ENCODE data around the gene ATG12.

ATG12 gene

DNA sequence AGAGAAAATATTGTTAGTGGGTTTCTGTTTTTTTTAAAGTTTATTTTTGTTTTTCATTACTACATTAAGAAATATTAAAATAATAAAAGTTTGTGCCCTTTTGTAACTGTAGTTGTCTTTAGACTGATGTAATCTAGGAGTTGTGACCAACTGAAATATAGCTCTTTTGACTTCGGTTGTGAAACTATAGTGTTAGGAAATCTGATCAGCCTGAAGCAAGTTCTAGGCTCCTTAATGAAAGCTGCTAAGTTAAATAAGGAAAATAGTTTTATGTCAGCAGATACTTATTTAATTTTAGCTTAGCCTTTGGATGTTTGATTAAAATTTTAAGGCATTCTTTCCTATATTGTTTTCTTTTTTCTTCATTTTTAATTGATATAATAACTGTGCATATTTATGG, 14.6 kb upstream of the ATG12 start:
- ATAC-seq (ENCODE audit: low read depth) (no peak), DNase-seq (ENCODE audit: low spot score in 2 of 2) (no peak)
- Mint-ChIP-seq H3K36me3 (peaks cover 18% of the 10 kb centered on the region), H3K27ac (no peak overlapping the region), H3K4me3 (no peak overlapping the region), H3K9me3 (peaks cover 9% of the 10 kb centered on the region), H3K4me1 (peaks cover 32% of the 10 kb centered on the region), H3K27me3 (no peaks in the 10 kb centered on the region)

- Mint-ChIP-seq H3K36me3 (peaks cover 18% of the 10 kb centered on the region), H3K9me3 (peaks cover 9% of the 10 kb centered on the region), H3K4me1 (peaks cover 30% of the 10 kb centered on the region), H3K27me3 (no peaks in the 10 kb centered on the region), H3K27ac (no peak overlapping the region), H3K4me3 (no peak overlapping the region)
- DNase-seq (ENCODE audit: low spot score in 2 of 2) (no peak), ATAC-seq (ENCODE audit: low read depth) (no peak)
Observed at GRCh38 chr5:115854139-115854538, 12.8 kb upstream of the ATG12 start.

DNA sequence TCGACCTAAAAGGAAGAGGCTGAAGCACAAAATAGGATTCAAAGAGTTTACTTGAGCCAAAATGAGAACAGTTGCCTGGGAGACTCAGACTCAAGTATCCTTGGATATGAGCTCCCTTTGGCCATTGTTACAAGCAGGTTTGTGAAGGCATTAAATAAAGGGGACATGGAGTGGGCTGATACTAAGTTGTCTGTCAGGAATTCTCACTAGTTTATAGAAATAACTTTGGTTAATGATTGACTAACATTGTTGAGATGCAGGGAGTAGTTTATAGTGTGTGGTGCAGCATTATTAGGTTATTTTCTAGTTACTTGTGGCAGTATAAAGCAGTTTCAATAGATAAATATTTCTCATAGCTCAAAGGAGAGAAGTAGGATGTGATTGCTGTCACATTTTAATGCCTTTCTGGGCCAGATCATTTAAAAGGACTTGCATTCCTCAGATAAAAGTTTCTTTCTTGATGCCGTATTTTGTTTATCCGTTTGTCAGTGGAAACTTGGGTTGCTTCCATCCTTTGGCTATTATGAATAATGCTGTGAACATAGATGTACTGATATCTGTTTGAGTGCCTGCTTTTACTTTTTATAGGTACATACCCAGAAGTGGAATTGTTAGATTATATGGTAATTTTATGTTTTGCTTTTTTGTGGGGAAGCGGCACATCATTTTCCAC, 9.5 kb upstream of the ATG12 start:
- peaks cover 9% of the 10 kb centered on the region for H3K9me3 Mint-ChIP-seq

DNA sequence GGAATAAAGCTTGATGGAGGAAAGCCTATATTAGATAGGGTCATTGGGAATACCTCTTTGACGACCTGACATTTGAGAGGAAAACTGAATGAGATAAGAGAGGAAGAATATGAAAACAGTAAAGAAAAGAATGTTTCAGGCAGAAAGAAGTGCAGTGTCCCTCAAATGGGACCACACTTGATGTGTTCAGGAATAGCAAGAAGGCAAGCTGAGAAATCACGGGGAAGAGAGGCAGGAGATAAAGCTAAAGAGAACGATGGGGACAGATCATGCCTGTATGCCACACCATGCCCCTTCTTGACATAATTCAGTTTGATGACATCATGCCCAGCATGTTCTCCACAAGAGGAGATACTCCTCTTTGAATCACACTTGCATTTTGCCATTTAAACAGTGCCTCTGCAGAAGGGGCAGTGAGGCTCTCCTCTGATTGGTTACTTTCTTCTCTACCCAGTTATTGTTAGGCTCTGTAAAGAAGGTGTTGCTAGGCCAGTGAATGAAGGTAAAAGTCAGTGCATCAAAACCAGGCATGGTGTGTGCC, 8.0 kb upstream of the ATG12 start:
- ATAC-seq (ENCODE audit: low read depth) = no peak
- H3K4me1 Mint-ChIP-seq = peaks cover 24% of the 10 kb centered on the region

More for the DNA sequence above, 9.5 kb upstream of the ATG12 start:
- no peaks in the 10 kb centered on the region for H3K27me3 Mint-ChIP-seq
- H3K4me1 Mint-ChIP-seq = peaks cover 19% of the 10 kb centered on the region
- H3K27ac Mint-ChIP-seq = no peak overlapping the region
- H3K36me3 Mint-ChIP-seq = peaks cover 15% of the 10 kb centered on the region
- H3K4me3 Mint-ChIP-seq = no peak overlapping the region
- DNase-seq (ENCODE audit: low spot score in 2 of 2) (no peak), ATAC-seq (ENCODE audit: low read depth) (no peak)

GRCh38 chr5:115847290-115847689, 5.9 kb upstream of the ATG12 start:
- H3K4me3 Mint-ChIP-seq = no peak overlapping the region
- H3K9me3 Mint-ChIP-seq = no peaks in the 10 kb centered on the region
- no peak for DNase-seq (ENCODE audit: low spot score in 2 of 2)
- H3K36me3 Mint-ChIP-seq = no peaks in the 10 kb centered on the region
- no peak for ATAC-seq (ENCODE audit: low read depth)
- H3K4me1 Mint-ChIP-seq = peaks cover 35% of the 10 kb centered on the region
- no peaks in the 10 kb centered on the region for H3K27me3 Mint-ChIP-seq
- H3K27ac Mint-ChIP-seq = no peak overlapping the region

More for the DNA sequence above, 8.0 kb upstream of the ATG12 start:
- no peak overlapping the region for H3K4me3 Mint-ChIP-seq
- no peak for DNase-seq (ENCODE audit: low spot score in 2 of 2)
- H3K36me3 Mint-ChIP-seq = peaks cover 12% of the 10 kb centered on the region
- H3K9me3 Mint-ChIP-seq = peaks cover 9% of the 10 kb centered on the region
- no peaks in the 10 kb centered on the region for H3K27me3 Mint-ChIP-seq
- H3K27ac Mint-ChIP-seq = no peak overlapping the region

GRCh38 chr5:115844321-115844817, 3.0 kb upstream of the ATG12 start:
- Mint-ChIP-seq H3K27ac (peak overlapping the region; percentile 58), H3K9me3 (no peaks in the 10 kb centered on the region), H3K4me3 (no peak overlapping the region), H3K27me3 (no peaks in the 10 kb centered on the region), H3K36me3 (peaks cover 2% of the 10 kb centered on the region), H3K4me1 (peaks cover 30% of the 10 kb centered on the region)
- DNase-seq (ENCODE audit: low spot score in 2 of 2) (no peak), ATAC-seq (ENCODE audit: low read depth) (no peak)

- DNase-seq (ENCODE audit: low spot score in 2 of 2) (no peak), ATAC-seq (ENCODE audit: low read depth) (no peak)
- H3K36me3 Mint-ChIP-seq = peaks cover 2% of the 10 kb centered on the region
- H3K27me3 Mint-ChIP-seq = no peaks in the 10 kb centered on the region
- H3K4me1 Mint-ChIP-seq = peaks cover 28% of the 10 kb centered on the region
- no peaks in the 10 kb centered on the region for H3K9me3 Mint-ChIP-seq
- no peak overlapping the region for H3K27ac Mint-ChIP-seq
- H3K4me3 Mint-ChIP-seq = no peak overlapping the region
Observed at GRCh38 chr5:115843444-115844130, 2.2 kb upstream of the ATG12 start.

DNA sequence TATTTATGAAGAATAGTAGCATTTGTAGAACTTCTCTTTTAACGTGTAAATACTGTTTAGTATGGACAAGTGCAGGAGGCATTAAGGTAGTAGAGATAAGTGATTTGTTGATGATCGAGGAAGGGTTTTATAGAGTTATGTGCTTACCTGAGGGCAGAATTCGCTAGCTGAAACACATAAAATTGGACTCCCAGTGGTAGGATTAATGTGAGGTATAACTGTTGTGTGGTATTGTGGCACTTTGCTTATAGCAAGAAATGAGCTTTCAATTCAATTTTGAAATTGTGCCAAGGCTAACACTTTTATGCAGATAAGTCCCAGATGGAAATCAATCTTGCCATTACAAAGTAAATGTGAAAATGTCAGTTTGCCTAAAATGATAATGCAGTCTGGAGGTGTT, 1.6 kb upstream of the ATG12 start:
- H3K27ac Mint-ChIP-seq = peak overlapping the region; percentile 99
- peaks cover 2% of the 10 kb centered on the region for H3K36me3 Mint-ChIP-seq
- peak overlapping the region; percentile 95 for H3K4me3 Mint-ChIP-seq
- peaks cover 27% of the 10 kb centered on the region for H3K4me1 Mint-ChIP-seq
- H3K27me3 Mint-ChIP-seq = no peaks in the 10 kb centered on the region
- H3K9me3 Mint-ChIP-seq = no peaks in the 10 kb centered on the region
- ATAC-seq (ENCODE audit: low read depth) (no peak), DNase-seq (ENCODE audit: low spot score in 2 of 2) (no peak)

DNA sequence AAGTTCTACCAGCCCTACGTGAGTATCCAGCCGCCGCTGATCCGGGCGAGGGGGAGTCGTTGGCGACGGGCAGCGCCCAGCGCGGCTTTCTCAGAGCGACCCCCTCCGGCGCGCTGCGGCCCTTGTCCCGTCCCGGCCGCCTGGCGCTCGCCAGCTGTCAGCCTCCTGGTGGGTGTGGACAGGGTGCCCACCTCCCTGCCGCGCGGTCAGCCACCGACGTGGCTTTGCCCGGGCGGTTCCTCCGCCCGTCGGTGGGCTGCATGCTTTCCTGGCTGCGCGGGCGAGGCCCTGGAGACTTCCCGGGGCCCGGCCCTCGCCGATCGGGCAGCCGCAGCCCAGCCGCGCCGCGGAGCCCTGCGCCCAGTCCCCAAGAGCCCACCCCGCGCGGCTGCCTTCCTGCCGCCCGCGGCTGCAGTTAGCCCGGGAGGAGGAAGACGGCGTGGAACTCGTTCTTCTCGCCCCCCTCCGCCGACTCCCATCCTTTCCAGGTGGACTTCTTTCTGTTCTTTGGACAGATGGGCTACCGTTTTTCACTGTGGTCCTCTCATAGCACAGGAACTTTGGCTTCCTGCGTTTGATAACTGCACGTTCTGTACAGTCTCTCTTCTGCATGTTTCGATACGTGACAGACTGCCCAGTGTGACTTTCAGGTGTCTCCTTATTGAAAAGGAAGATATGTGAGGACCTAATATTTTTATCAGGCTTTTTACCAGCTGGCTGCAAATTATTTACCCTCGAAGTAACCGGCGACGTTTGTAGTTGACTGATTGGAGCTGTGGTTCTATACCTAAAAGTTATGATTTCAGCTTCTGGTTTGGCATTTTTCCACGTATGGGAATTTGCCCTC, 947 bp upstream of the ATG12 start:
- H3K27ac Mint-ChIP-seq = peak overlapping the region; percentile 99
- peak overlapping the region; percentile 95 for H3K4me3 Mint-ChIP-seq
- H3K36me3 Mint-ChIP-seq = peaks cover 2% of the 10 kb centered on the region
- H3K4me1 Mint-ChIP-seq = peaks cover 27% of the 10 kb centered on the region
- DNase-seq (ENCODE audit: low spot score in 2 of 2) (no peak), ATAC-seq (ENCODE audit: low read depth) (peak; percentile 1)
- no peaks in the 10 kb centered on the region for H3K9me3 Mint-ChIP-seq
- no peaks in the 10 kb centered on the region for H3K27me3 Mint-ChIP-seq

- ATAC-seq (ENCODE audit: low read depth) (no peak), DNase-seq (ENCODE audit: low spot score in 2 of 2) (no peak)
- peak overlapping the region; percentile 99 for H3K27ac Mint-ChIP-seq
- peaks cover 27% of the 10 kb centered on the region for H3K4me1 Mint-ChIP-seq
- no peaks in the 10 kb centered on the region for H3K9me3 Mint-ChIP-seq
- peak overlapping the region; percentile 95 for H3K4me3 Mint-ChIP-seq
- H3K27me3 Mint-ChIP-seq = no peaks in the 10 kb centered on the region
- H3K36me3 Mint-ChIP-seq = peaks cover 7% of the 10 kb centered on the region
Observed at GRCh38 chr5:115840873-115841272, 492 bp downstream of the ATG12 start.

DNA sequence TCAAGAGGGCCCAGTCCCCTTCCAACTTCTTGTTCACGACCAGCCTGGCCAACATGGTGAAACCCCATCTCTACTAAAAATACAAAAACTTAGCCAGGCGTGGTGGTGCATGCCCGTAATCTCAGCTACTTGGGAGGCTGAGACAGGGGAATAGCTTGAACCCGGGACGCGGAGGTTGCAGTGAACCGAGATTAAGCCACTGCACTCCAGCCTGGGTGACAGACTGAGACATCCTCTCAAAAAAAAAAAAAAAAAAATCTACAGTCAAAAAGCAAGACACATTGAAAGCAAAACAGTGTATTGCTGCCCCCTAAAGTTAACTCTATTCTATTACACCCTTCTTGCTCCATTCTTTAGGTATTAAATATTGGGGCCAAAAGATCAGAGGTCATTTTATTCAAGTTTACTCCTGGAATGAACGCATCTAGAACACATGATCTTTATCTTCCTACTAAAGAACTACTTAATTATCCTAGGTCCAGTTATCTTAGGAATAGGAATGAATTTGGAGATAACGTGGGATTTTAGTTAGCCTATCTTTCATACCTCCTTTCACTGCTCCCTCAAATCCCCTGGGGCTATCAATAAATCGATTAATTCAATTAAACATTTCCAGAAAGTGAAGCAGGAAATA, 2.4 kb downstream of the ATG12 start:
- H3K4me1 Mint-ChIP-seq = peaks cover 17% of the 10 kb centered on the region
- peak overlapping the region; percentile 50 for H3K27ac Mint-ChIP-seq
- no peaks in the 10 kb centered on the region for H3K9me3 Mint-ChIP-seq
- peaks cover 20% of the 10 kb centered on the region for H3K36me3 Mint-ChIP-seq
- peak; percentile 7 for ATAC-seq (ENCODE audit: low read depth)
- H3K4me3 Mint-ChIP-seq = peak overlapping the region; percentile 49
- peak in 1 of 2 donors; percentile 54 for DNase-seq (ENCODE audit: low spot score in 2 of 2)
- H3K27me3 Mint-ChIP-seq = no peaks in the 10 kb centered on the region

GRCh38 chr5:115835481-115835880, 5.9 kb downstream of the ATG12 start:
- no peak for DNase-seq (ENCODE audit: low spot score in 2 of 2)
- H3K27me3 Mint-ChIP-seq = no peaks in the 10 kb centered on the region
- H3K36me3 Mint-ChIP-seq = peaks cover 31% of the 10 kb centered on the region
- no peak overlapping the region for H3K4me3 Mint-ChIP-seq
- H3K27ac Mint-ChIP-seq = no peak overlapping the region
- ATAC-seq (ENCODE audit: low read depth) = no peak
- peaks cover 12% of the 10 kb centered on the region for H3K4me1 Mint-ChIP-seq
- no peaks in the 10 kb centered on the region for H3K9me3 Mint-ChIP-seq

- ATAC-seq (ENCODE audit: low read depth) = peak; percentile 76
- Mint-ChIP-seq H3K36me3 (peaks cover 34% of the 10 kb centered on the region), H3K27me3 (no peaks in the 10 kb centered on the region), H3K27ac (peak overlapping the region; percentile 3), H3K4me1 (peaks cover 4% of the 10 kb centered on the region), H3K9me3 (peaks cover 2% of the 10 kb centered on the region), H3K4me3 (no peak overlapping the region)
- peak; percentile 24 to 34 for DNase-seq (ENCODE audit: low spot score in 2 of 2)
Observed at GRCh38 chr5:115831163-115831768, 10.1 kb downstream of the ATG12 start.
